NCI-H774 (cell line): Measurements from ENCODE around the gene TADA3.

Experiments used
- DNase-seq: peaks from one replicate; lab custom pipeline; 2025; lab: John Stamatoyannopoulos, UW

TADA3 gene

DNA sequence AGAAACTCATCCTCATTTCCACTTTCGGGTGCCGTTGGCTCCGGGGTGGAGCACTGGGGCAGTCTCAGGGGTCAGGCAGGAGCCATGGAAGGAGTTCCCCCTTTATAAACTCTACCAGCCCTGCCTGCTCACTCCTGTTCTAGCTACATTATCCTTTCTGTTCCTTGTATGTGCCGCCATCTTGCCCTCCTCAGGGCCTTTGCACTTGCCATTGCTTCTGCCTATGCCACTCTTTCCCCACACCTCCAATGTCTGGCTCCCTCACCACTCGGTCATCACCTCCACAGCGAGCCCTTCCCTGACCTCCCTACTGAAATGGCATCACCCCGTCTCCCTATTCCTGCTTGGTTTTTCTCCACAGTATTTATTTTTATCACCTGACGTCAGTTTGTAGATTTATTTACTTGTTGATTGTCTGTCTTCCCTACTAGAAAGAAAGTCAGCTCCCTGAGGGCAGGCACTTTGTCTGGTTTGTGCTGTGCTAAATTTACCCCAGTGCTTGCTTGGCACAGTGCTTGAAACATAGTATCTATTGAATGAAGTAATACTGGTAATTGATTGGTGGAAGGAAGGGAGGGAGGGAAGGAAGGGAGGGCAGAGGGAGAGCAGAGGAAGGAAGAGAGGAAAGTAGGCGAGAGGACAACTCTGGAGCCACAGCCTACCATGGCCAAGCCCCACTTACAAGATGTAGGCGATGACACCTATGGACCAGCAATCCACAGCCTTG lies 31.3 kb downstream of the TADA3 start:
- DNase-seq: no peak

DNA sequence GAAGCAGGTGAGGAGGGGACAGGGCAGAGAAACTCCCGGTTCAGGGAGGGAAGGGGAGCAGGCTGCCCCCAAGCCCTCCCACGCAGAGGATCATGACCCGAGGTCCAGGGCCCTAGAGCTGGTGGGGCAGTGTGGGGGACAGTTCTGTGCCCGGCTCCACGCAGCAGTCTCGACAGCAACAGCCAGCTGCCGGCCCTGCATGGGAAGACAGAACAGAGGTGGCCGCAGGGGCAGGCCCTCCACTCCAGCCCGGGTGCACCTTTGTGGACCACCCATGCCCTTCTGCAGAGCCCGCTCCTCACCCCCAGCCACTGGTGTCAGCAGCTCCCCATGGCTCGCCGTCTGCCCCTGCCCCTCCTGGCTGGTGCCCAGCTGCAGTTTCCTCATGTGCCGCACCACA lies 34.8 kb downstream of the TADA3 start:
- DNase-seq: no peak

DNA sequence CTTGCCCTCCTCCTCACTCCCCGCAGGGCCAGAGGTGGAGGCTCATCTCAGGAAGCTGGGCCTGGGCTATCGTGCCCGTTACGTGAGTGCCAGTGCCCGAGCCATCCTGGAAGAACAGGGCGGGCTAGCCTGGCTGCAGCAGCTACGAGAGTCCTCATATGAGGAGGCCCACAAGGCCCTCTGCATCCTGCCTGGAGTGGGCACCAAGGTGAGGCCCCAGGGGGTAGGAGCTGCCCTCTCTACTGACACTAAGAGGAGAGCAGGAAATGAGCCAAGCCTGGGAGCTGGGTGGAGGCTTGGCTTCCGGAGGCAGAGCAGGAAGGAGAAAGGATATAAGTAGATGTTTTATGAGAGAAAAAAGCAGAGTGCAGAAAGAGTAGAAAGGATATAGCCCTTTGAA lies 37.6 kb downstream of the TADA3 start:
- DNase-seq: no peak

DNA sequence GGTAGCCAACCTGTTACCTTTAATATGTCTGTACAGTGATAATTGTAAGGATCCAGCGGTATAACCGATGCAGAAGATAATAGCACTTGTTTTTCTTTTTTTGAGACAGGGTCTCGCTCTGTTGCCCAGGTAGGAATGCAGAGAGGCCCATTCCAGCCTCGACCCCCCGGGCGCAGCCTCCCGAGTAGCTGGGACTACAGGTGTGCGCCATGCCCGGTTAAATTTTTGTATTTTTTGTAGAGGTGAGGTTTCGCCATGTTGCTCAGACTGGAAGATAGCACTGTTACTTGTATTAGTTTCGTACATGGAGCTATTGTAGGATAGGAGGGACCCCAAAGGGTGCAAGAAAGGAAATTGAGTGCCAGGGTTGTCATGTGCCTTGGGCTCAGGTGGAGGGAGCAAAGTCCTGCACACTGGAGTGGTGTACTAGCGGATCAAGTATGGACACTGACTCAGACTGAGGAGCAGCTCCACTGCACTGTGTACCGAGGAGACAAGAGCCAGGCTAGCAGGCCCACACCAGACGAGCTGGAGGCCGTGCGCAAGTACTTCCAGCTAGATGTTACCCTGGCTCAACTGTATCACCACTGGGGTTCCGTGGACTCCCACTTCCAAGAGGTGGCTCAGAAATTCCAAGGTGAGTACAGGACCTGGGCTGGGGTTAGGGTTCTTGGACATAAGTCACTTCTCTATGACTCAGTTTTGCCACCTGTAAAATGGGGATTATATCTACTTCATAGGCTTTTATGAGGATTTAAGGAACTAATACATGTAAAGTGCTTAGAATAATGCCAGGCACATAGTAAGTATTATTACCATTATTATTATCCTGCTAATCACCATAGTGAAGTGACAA lies 41.5 kb downstream of the TADA3 start:
- DNase-seq: no peak

DNA sequence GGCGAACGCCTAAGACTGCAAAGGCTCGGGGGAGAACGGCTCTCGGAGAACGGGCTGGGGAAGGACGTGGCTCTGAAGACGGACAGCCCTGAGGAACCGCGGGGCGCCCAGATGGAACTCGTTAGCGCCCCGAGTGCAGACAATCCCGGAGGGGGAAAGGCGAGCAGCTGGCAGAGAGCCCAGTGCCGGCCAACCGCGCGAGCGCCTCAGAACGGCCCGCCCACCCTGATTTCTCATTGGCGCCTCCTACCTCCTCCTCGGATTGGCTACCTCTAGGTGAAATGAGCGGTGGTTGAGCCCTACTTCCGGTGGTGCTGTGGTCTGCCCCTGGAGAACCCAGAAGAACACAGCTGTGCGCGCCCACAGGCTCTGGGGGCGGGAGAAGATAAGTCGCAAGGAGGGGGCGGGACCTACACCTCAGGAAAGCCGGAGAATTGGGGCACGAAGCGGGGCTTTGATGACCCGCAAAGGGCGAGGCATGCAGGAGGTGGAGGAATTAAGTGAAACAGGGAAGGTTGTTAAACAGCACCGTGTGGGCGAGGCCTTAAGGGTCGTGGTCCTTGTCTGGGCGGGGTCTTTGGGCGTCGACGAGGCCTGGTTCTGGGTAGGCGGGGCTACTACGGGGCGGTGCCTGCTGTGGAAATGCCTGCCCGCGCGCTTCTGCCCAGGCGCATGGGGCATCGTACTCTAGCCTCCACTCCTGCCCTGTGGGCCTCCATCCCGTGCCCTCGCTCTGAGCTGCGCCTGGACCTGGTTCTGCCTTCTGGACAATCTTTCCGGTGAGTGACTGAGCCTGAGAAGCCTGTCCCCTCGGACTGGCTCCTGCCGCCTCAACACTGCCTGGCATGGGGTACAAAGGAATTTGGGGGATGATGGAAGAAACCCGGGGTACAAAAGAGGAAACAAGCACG lies 42.4 kb downstream of the TADA3 start, which contains the start of gene OGG1:
Gene OGG1 (plus strand): TSS at position 308 of the 911 bp plus-strand sequence. CDS start 335 bp downstream, at position 643.
- DNase-seq: peak; percentile 96

DNA sequence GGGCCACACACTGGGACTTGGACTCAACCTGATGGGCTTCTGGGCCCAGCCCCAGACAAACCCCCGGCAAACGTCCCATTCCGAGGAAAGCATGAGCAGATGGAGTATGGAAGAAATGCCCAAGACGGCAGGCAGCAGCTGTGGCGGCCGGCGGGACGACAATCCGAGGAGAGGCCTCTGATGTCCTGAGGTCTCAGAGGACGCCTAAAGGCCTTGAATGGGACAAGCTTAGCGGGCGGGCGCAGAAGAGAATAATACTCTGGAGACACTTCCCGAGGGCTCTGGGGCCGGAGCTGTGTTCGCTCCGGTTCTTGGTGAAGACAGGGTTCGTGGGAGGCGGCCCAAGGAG lies 43.0 kb downstream of the TADA3 start:
- DNase-seq: no peak

DNA sequence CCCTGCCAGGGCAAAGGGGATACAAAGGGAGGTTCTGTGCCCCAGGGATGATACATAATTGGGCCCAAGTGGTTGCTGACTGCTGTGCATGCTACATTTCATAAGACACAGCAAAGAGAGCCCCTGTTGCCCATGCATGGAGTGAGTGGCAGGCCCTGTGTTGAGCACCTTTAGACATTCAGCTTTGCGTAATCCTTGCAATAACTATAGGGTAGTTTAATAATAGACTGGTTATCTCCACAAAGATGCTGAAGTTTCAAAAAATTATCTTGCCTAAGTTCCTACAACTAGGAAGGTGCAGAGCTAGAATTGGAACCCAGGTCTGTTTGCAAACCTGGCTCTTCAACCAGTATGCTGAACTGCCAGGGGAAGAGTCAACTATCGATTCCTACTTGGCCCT lies 44.2 kb downstream of the TADA3 start:
- no peak for DNase-seq

DNA sequence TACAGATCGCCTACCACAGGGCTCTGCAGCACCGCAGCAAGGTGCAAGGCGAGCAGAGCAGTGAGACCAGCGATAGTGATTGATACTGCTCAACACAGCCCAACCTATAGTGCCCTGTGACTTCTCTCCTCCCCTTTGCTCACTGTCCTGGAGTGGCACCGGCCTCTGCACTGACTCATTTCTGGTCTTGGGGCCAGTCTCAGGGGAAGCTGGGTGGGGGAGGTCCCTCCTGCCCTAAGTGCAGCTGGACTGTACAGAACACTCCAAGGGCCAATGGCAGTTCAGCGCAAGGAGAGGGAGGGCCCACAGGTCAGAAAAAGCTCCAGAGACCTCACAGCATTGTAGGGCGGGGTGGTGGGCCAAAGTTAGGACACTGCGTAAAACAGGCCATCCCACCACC lies 45.0 kb downstream of the TADA3 start:
- no peak for DNase-seq

DNA sequence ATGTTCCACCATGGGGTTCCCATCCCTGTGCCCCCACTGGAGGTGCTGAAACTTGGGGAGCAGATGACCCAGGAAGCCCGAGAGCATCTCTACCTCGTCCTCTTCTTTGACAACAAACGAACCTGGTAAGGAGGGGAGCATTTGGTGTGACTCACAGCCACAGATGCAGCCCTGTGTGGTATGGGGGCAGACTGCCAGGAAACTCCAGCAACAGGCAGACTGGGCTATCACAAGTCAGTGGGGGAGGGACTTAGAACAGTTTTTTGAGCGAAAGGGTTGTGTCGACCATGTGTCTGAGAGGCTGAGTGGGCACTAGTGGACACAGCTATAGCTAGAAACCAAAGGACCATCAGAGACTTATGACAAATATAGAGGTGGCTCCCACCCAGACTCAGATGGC lies 45.9 kb downstream of the TADA3 start:
- no peak for DNase-seq

DNA sequence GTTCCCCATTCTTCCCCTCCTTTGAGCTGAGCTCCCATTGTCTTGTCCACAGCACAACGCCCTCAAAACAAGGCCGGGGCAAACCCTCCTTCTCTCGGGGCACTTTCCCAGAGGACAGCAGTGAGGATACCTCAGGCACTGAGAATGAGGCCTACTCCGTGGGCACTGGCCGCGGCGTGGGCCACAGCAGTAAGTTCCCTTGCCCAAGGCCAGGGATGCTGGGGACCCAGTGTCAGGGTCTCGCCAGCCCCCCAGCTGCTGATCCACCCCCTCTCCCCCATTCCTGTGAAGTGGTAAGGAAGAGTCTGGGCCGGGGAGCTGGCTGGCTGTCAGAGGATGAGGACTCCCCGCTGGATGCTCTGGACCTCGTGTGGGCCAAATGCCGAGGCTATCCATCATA lies 46.8 kb downstream of the TADA3 start:
- DNase-seq: no peak

DNA sequence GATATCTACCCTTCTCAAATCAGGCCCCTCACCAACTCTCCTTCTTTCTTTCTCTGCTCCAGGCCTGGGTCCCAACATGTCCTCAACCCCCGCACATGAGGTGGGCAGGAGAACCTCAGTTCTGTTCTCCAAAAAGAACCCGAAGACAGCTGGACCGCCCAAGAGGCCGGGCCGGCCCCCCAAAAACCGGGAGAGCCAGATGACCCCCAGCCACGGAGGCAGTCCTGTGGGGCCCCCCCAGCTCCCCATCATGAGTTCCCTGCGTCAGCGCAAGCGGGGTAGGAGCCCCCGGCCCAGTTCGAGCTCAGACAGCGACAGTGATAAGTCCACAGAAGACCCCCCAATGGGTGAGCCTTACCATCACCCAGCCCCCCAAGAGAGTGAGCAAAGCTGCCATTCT lies 48.1 kb downstream of the TADA3 start:
- no peak for DNase-seq

DNA sequence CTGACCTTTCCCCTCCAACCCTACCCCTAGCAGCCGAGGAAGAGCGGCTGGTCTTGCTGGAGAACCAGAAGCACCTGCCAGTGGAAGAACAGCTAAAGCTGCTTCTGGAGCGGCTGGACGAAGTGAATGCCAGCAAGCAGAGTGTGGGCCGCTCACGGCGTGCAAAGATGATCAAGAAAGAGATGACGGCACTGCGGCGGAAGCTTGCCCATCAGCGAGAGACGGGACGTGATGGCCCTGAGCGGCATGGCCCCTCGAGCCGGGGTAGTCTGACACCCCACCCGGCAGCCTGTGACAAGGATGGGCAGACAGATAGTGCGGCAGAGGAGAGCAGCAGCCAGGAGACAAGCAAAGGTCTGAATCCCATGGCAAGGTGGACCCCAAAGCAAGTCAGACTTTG lies 48.7 kb downstream of the TADA3 start:
- DNase-seq: no peak

DNA sequence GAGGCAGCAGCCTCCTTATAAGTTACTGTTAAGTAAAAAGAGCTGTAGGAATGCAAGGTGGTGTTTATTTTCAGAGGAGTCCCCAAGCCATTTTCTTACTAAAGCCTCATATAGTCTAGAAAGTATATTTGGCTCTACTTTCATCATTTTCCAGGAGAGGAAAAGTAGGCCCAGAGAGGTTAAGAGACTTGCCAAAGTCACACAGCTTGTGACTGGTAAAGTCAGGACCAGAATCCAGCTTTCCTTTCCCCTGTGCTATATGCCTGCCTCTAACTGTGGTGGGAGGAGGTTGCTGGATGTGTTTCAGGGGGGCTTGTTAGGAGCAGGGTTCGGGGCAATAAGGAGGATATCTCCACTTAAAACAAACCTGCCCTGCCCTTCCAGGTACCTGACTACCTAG lies 49.7 kb downstream of the TADA3 start:
- no peak for DNase-seq

DNA sequence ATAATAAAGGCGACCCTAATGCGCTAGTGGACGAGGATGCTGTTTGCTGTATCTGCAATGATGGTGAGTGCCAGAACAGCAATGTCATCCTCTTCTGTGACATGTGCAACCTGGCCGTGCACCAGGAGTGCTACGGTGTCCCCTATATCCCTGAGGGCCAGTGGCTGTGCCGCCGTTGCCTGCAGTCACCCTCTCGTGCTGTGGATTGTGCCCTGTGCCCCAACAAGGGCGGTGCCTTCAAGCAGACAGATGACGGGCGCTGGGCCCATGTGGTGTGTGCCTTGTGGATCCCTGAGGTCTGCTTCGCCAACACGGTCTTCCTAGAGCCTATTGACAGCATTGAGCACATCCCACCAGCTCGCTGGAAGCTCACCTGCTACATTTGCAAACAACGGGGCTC lies 53.1 kb downstream of the TADA3 start:
- no peak for DNase-seq

DNA sequence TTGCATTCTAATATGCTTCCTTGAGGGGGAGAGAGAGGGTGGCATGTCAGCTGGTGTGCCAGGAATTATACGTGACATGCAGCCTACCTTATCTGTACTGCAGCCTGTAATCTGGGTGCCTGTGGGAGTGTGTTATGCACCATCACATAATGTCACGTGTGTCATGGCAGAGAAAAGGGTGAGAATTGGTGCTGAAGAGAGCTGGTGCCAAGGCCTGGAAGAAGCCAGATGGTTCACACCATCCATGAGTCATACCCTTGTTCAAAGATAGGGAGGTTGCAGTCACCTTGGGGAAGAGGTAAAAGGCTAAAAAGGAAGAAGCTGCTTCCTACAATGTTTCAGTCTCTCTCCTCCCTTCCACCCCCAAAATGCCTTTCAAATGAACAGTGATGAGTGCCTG lies 55.4 kb downstream of the TADA3 start:
- no peak for DNase-seq

DNA sequence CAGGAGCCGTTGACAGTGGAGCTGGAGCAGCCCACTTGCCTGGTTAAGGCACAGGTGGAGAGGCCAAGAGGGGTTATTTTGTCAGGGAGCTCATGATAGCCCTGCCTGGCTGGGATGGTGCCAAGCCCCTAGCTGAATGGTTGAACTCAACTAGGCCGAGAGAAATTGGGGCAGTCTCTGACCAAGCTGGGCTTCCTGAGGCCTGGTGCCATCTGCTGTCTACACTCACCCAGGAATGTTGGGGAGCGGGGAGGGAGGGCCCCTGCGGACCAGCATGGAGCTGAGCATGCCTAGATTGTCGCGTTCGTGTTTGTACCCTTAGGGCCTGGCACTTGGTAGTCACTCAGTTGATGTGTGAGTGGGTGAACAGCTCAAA lies 59.5 kb downstream of the TADA3 start:
- no peak for DNase-seq

DNA sequence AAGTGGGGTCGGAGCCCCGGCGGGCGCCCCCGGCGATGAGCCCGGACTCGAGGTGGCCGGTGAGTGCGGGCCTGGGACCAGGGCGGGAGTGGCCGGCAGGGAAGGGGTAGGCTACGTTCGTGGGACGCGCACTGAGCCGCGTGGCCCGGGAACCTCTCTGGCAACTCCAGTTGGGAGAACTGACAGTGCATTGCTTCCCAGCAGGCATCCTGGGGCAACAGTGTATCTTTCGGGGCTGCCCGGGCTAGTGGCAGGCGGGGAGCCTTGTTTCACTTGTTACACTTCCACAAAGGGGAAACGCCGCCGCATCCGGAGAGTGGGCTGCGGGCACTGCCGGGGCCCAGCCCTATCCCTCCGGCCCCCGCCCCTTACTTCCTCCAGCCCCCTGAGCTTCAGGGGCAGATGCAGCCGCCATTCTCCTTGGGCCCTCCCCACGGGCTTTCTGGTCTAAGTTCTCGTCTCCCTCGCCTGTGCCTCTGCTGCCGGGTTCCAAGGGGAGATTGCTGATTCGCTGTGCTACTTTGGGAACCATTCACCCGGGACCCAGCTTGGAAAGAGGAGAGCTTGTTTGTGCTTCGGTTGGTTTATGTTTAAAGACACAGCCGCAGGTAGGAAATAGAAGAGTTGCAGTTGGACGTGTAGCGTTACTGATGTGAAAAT lies 60.1 kb downstream of the TADA3 start:
- DNase-seq: no peak

DNA sequence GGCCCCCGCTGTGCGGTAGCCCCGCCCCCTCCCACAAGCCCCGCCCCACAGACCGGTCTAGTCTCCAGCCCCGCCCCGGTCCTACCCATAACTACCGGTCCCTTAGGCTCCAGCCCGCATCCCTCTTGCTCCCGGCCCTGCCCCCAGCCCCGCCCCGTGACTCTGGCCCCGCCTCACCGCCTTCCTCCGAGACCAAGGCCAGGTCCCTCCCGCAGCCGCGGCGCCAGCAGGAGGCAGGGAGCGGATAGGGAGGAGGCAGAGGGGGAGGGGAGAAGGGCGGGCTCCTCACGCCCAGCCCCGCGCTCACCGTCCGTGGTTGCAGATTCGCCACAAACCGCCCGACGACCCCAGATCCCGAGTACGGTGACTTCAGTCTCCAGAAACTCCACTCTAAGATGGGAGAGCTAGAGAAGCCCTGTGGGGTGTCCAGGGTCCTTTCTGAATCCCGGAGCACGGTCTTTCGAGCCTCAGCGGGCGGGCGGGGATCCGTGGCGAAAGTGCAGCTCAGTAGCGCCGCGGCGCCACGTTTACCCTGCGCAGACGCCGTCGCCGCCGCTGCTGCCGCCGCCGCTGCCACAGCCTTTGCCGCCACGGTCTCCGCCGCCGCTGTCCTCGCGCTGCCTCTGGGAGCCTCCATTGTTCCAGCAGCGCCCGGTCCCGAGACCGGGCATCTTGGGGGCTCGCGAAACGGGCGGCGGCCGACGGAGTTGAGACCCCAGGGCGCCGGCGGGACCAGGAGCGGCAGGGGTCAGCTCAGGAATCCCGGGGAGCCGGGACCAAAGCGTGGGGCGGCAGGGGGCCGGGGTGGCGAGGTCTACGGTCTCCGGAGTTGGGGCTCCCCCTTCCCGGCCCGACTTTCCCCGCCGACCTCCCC lies 60.8 kb downstream of the TADA3 start, which contains the start of gene BRPF1:
Gene BRPF1 (plus strand): TSS at position 530 of the 874 bp plus-strand sequence. CDS start 2,406 bp downstream, outside the sequence.
- peak; percentile 96 for DNase-seq

DNA sequence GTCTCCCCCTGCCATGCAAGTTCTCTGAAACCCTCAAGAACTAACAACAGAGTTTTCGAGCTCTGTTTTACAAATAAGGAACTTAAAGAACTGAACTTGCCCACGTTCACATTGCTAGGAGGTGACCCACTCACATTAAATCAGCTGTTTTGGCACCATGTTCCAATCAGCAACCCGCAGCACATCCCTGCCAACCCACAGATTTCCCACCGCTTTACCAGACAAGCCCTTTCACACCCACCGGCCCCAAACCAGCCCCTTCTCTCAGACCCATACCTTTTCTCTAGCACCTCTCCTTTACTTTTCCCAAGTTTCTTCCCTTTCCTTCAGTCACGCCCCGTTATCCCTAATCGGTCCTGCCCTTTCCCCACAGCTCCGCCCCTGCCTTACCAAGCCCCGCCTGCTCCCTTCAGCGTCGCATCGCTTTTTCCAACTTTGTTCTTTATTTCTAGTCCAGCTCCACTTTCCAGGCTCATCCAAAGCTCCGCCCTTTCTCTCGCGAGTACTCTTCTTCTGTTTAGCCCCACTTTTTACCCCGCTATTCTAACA lies 61.5 kb downstream of the TADA3 start:
- DNase-seq: peak; percentile 70
